GM21360 (cell line): ENCODE measurements around the gene SPEN.
"Not testable (repeated sequence)": the region's sequence is repeated elsewhere in the genome, so short reads cannot be mapped to it uniquely, and the experiment has no call there.

ENCODE experiments used
- ATAC-seq: cut with Tn5 transposase; IDR thresholded peaks from one replicate; pipeline ENCODE4 v1.9.1; 2021; ENCODE audit warnings: mild to moderate bottlenecking, moderate library complexity; ENCODE audit not compliant: unreplicated experiment

SPEN gene

GRCh38 chr1:15975805-15976680 is 128.5 kb downstream of the SPEN start, which contains the start of gene ZBTB17:
Gene ZBTB17 (minus strand): TSS chr1:15976101. CDS start chr1:15948495, 27,606 bp downstream.
- peak; percentile 59 for ATAC-seq

DNA sequence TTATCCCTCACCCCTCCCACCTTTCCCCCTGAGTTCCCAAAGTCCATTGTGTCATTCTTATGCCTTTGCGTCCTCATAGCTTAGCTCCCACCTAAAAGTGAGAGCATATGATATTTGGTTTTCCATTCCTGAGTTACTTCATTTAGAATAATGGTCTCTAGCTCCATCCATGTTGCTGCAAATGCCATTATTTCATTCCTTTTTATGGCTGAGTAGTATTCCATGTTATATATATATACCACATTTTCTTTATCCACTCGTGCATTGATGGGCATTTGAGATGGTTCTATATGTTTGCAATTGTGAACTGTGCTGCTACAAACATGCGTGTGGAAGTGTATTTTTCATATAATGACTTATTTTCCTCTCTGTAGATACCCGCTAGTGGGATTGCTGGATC is 130.4 kb downstream of the SPEN start:
- ATAC-seq, result not testable (repeated sequence)

- no peak for ATAC-seq
Measured at GRCh38 chr1:15981679-15982078, 134.2 kb downstream of the SPEN start.

GRCh38 chr1:15983275-15983674 is 135.8 kb downstream of the SPEN start:
- no peak for ATAC-seq

DNA sequence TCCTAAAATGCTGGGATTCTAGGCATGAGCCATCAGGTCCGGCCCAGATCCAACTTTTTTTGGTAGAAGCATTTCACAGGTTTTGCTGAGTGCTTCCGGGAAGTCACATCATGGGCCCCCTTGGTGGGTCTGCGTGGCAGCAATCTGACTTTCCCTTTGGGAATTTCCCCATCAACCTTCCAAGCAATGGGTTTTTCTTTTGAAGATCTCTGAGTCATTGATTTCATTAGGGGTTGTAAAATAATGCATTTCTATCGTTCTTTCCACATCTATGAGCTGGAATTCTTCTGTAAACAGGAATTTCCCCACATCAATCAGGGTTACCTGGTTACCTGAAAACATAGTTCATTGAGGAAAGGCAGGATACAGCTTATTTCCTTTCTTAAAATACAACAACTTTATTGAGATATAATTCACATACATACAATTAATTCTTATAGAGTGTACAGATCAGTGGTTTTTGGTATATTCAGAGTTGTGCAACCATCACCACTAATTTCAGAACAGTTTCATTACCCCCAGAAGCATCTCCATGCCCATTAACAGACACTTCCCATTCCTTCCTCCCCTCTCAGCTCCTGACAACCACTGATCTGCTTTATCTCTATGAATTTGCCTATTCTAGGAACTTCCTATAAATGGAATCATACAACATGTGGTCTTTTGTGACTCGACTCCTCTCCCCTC is 138.2 kb downstream of the SPEN start:
- no peak for ATAC-seq

DNA sequence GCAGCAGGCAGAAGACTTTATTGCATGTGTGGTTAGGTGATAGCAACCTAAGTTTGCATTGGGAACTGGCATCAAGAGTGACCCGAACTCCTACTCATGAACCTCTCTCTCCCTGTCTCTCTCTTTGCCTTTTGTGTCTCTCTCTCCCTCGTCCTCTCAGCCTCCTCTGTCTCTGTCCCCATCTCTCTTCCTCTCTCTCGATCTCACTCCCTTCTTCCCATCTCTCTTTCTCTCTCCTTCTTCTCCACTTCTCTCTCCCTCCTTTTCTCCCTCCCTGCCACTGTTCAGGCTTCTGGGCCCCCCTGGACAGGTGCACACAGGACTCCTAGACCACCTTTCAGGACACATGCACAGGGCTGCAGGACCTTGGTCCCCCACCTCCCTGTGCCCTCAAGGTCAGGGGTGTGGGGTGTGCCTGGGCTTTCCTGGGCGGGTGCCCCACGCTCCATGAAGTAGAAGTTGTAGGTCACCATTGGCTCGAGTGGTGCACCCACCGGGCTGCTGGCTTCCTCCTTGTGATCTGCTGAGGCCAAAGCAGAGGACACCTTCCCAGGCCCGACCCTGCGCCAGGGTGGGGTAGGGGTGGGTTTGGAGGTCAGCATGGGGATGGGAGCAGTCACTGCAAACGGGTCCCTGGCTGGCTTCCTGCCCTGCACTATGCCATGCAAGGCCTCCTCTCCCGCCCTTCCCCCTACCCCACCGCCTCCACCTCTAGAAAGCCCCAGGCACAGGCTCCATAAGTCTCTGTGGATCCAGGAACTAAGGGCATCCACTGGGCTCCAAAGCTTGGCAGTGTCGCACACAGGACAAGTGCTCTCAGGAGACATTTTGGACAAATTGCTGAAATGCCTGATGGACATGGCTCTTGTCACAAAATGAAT is 141.6 kb downstream of the SPEN start:
- no peak for ATAC-seq

DNA sequence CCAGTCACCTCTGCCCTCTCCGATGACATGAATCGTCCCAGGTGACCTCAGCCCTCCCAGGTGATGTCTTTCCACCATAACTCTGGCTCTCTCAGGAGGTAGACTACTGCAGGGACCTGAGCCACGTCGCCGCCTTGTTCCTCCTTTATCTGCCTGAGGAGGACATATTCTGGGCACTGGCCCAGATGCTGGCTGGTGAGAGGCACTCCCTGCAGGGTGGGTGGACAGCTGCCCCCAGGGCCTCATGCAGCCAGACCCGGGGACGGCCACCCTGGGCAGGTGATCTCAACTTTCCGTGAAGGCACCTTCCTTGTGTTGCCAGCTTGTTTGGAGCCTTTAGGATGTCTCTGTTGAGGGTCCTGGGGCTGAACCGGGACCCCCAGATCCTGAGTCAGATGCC is 142.3 kb downstream of the SPEN start:
- no peak for ATAC-seq
